Keratinocyte (primary cell): Measurements from ENCODE around the gene CIB4. TPM values are rescaled to one million over a fixed set of nuclear protein-coding genes. Genes with fewer than 3 reads are reported as not detected.
"Not testable (repeated sequence)": the region's sequence is repeated elsewhere in the genome, so short reads cannot be mapped to it uniquely, and the experiment has no call there.

Experiments used
- DNase-seq: peaks from one replicate; pipeline ENCODE4 v3.0.0-alpha.2; 2011; ENCODE audit warnings: low read depth, missing footprints, low spot score
- FAIRE-seq: peaks from 2 replicates; lab custom pipeline; 2011; peaks lifted over from hg19 to GRCh38; lab: Jason Lieb, UNC
- H2AFZ ChIP-seq: 2 replicates; pipeline ENCODE4 v1.6.0; 2012; ENCODE audit warnings: low read length, control low read depth, inconsistent platforms; ENCODE audit not compliant: control insufficient read depth
- H3K27ac ChIP-seq: 2 replicates; pipeline ENCODE4 v1.5.1; 2011; ENCODE audit warnings: low read length; ENCODE audit not compliant: control insufficient read depth, insufficient read depth
- H3K27me3 ChIP-seq: 3 replicates; pipeline ENCODE4 v1.6.0; 2011; ENCODE audit warnings: low read length; ENCODE audit not compliant: control insufficient read depth, insufficient read depth; ENCODE audit errors: extremely low read depth
- H3K36me3 ChIP-seq, 2 experiments: 2 replicates in 1 of 2; 3 replicates in 1 of 2; pipeline ENCODE4 v1.5.1; 2011; ENCODE audit warnings: low read length in 2 of 2, mild to moderate bottlenecking in 1 of 2; ENCODE audit not compliant: control insufficient read depth in 2 of 2, insufficient read depth in 2 of 2; ENCODE audit errors: extremely low read depth in 1 of 2
- H3K4me1 ChIP-seq: 3 replicates; pipeline ENCODE4 v1.5.1; 2011; ENCODE audit warnings: low read length; ENCODE audit not compliant: control insufficient read depth, insufficient read depth; ENCODE audit errors: extremely low read depth
- H3K4me2 ChIP-seq: 3 replicates; pipeline ENCODE4 v1.6.0; 2011; ENCODE audit warnings: low read depth, low read length; ENCODE audit not compliant: control insufficient read depth, insufficient read depth; ENCODE audit errors: extremely low read depth
- H3K4me3 ChIP-seq, 3 experiments: fragments of 200-600 bp in 1 of 3; sonication (generic) in 1 of 3; 2 replicates in 2 of 3; 3 replicates in 1 of 3; pipeline ENCODE4 v1.5.1; 2011 to 2016; ENCODE audit warnings: low read length in 3 of 3, mild to moderate bottlenecking in 3 of 3, control low read depth in 2 of 3, inconsistent platforms in 1 of 3, low read depth in 1 of 3, mixed read lengths in 1 of 3, mixed run types in 1 of 3, moderate library complexity in 1 of 3; ENCODE audit not compliant: control insufficient read depth in 2 of 3, insufficient read depth in 2 of 3; ENCODE audit errors: extremely low read depth in 1 of 3
- H3K79me2 ChIP-seq: 2 replicates; pipeline ENCODE4 v1.6.0; 2012; ENCODE audit warnings: low read length; ENCODE audit not compliant: control insufficient read depth, insufficient read depth
- H3K9ac ChIP-seq: 3 replicates; pipeline ENCODE4 v1.6.0; 2011; ENCODE audit warnings: low read length; ENCODE audit not compliant: control insufficient read depth, insufficient read depth; ENCODE audit errors: extremely low read depth
- H3K9me1 ChIP-seq: 3 replicates; pipeline ENCODE4 v1.6.0; 2011; ENCODE audit warnings: low read length; ENCODE audit not compliant: control insufficient read depth, insufficient read depth; ENCODE audit errors: extremely low read depth
- H3K9me3 ChIP-seq: 2 replicates; pipeline ENCODE4 v1.5.1; 2012; ENCODE audit warnings: low read depth, low read length; ENCODE audit not compliant: control insufficient read depth
- H4K20me1 ChIP-seq: 3 replicates; pipeline ENCODE4 v1.6.0; 2011; ENCODE audit warnings: low read length; ENCODE audit not compliant: control insufficient read depth, insufficient read depth; ENCODE audit errors: extremely low read depth
- CTCF ChIP-seq, 3 experiments: IDR thresholded peaks in 1 of 3; conservative IDR thresholded peaks in 1 of 3; optimal IDR thresholded peaks in 1 of 3; 2 replicates in 2 of 3; 3 replicates in 1 of 3; pipeline versions ENCODE3 to v1.5.1; 2011; ENCODE audit warnings: low read length in 3 of 3, mild to moderate bottlenecking in 3 of 3, moderate library complexity in 2 of 3, control low read depth in 1 of 3, inconsistent platforms in 1 of 3; ENCODE audit not compliant: insufficient read depth in 2 of 3; ENCODE audit errors: extremely low read depth in 1 of 3
- EZH2 ChIP-seq: IDR thresholded peaks from one replicate; pipeline ENCODE4 v1.6.1; 2012; ENCODE audit warnings: inconsistent platforms, mild to moderate bottlenecking, low read length, moderate library complexity
- dilution Hi-C: fragments of 300-500 bp; cut with MboI; formaldehyde crosslinking; loops from one replicate; pipeline ENCODE4 v1.7.0; 2020; ENCODE audit warnings: low sequenced_read_pairs; ENCODE audit not compliant: extremely low pct_ligation_motif_present
- polyA plus RNA-seq, 5 experiments: library from polyadenylated mRNA; depleted of rRNA in 3 of 5; stranded (reverse) in 3 of 5; stranded (forward) in 1 of 5; unstranded in 1 of 5; fragments of >200 nt; gene quantifications; 1 replicate in 1 of 5; 2 replicates in 3 of 5; 3 replicates in 1 of 5; pipeline versions ENCODE4 v1.2.1 to v1.2.3, GENCODE V29; 2011 to 2012; ENCODE audit warnings: missing spikeins in 2 of 5, low read depth in 1 of 5, low replicate concordance in 1 of 5

CIB4 gene
- polyA plus RNA-seq, 1 donor (not counting 4 experiments of a cell fraction or from before 2014, with no cell fraction given), result not detected

GRCh38 chr2:26568076-26568890 lies 72.9 kb downstream of the CIB4 start:
- no peak for DNase-seq
- dilution Hi-C loops, result no loop called here

GRCh38 chr2:26567534-26567933 lies 73.6 kb downstream of the CIB4 start:
- H3K4me2 ChIP-seq, result no peak overlapping the region
- DNase-seq, result no peak
- no peaks in the 10 kb centered on the region for H3K36me3 ChIP-seq
- peaks cover 6% of the 10 kb centered on the region for H3K4me1 ChIP-seq
- H3K27ac ChIP-seq, result no peak overlapping the region
- no peaks in the 10 kb centered on the region for H4K20me1 ChIP-seq
- no peaks in the 10 kb centered on the region for H3K9me3 ChIP-seq
- H3K27me3 ChIP-seq, result peaks cover 61% of the 10 kb centered on the region
- no peaks in the 10 kb centered on the region for H3K9me1 ChIP-seq
- H3K79me2 ChIP-seq, result no peaks in the 10 kb centered on the region
- FAIRE-seq, result no peak
- dilution Hi-C loops, result no loop called here
- TF ChIP-seq CTCF (optimal IDR thresholded peaks at IDR 0.05 in 1 of 3, IDR thresholded peaks at IDR 0.05 in 1 of 3, conservative IDR thresholded peaks at IDR 0.05 in 1 of 3; ENCODE audit: extremely low read depth in 1 of 3, insufficient read depth in 2 of 3, low read length in 3 of 3) (no peak), EZH2 (no peak)
- H3K4me3 ChIP-seq, result no peak overlapping the region
- H3K9ac ChIP-seq, result no peak overlapping the region
- H2AFZ ChIP-seq, result no peak overlapping the region

More at GRCh38 chr2:26568076-26568890, 72.9 kb downstream of the CIB4 start:
- Histone ChIP-seq H3K4me2 (no peak overlapping the region), H3K9me1 (no peaks in the 10 kb centered on the region), H3K9me3 (no peaks in the 10 kb centered on the region), H3K9ac (no peak overlapping the region), H3K36me3 (no peaks in the 10 kb centered on the region), H3K27ac (no peak overlapping the region), H3K27me3 (peaks cover 63% of the 10 kb centered on the region), H3K79me2 (no peaks in the 10 kb centered on the region), H4K20me1 (no peaks in the 10 kb centered on the region), H3K4me1 (no peaks in the 10 kb centered on the region), H2AFZ (no peak overlapping the region), H3K4me3 (no peak overlapping the region)
- FAIRE-seq, result no peak
- TF ChIP-seq EZH2 (no peak), CTCF (optimal IDR thresholded peaks at IDR 0.05 in 1 of 3, IDR thresholded peaks at IDR 0.05 in 1 of 3, conservative IDR thresholded peaks at IDR 0.05 in 1 of 3; ENCODE audit: extremely low read depth in 1 of 3, insufficient read depth in 2 of 3, low read length in 3 of 3) (no peak)

- DNase-seq, H3K4me2 ChIP-seq, H3K27ac ChIP-seq, H3K4me1 ChIP-seq, FAIRE-seq, H2AFZ ChIP-seq, H3K9me3 ChIP-seq, H4K20me1 ChIP-seq, H3K4me3 ChIP-seq, H3K36me3 ChIP-seq, H3K9me1 ChIP-seq, H3K9ac ChIP-seq, H3K79me2 ChIP-seq, dilution Hi-C loops: not testable (repeated sequence)
- peaks cover 61% of the 10 kb centered on the region for H3K27me3 ChIP-seq
Observed at GRCh38 chr2:26566731-26567130, 74.4 kb downstream of the CIB4 start.
